Panc1 (cell line): Measurements from ENCODE around the gene ZFP1.

ENCODE experiments used
- POLR2AphosphoS5 ChIP-seq: IDR thresholded peaks from 2 replicates; pipeline ENCODE4 v1.6.1; 2012; ENCODE audit warnings: mild to moderate bottlenecking, low read depth, low read length, moderate library complexity
- TCF7L2 ChIP-seq: IDR thresholded peaks from 2 replicates; pipeline ENCODE4 v1.6.1; 2011; ENCODE audit warnings: mild to moderate bottlenecking, low read depth, low read length, inconsistent platforms
- TF ChIP-seq, protein P1 (sequence below): fragments of 450-650 bp; IDR thresholded peaks from 2 replicates; pipeline ENCODE4 v1.5.1; 2017; ENCODE audit warnings: mild to moderate bottlenecking

GRCh38 chr16:75203096-75203495 is 54.8 kb downstream of the ZFP1 start:
- TF ChIP-seq, protein P1, sequence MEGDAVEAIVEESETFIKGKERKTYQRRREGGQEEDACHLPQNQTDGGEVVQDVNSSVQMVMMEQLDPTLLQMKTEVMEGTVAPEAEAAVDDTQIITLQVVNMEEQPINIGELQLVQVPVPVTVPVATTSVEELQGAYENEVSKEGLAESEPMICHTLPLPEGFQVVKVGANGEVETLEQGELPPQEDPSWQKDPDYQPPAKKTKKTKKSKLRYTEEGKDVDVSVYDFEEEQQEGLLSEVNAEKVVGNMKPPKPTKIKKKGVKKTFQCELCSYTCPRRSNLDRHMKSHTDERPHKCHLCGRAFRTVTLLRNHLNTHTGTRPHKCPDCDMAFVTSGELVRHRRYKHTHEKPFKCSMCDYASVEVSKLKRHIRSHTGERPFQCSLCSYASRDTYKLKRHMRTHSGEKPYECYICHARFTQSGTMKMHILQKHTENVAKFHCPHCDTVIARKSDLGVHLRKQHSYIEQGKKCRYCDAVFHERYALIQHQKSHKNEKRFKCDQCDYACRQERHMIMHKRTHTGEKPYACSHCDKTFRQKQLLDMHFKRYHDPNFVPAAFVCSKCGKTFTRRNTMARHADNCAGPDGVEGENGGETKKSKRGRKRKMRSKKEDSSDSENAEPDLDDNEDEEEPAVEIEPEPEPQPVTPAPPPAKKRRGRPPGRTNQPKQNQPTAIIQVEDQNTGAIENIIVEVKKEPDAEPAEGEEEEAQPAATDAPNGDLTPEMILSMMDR, result no peak
- TF ChIP-seq POLR2AphosphoS5, result no peak
- no peak for TF ChIP-seq TCF7L2
